NB4 (cell line): Measurements from ENCODE around the gene KRT222.

Source experiments
- DNase-seq: peaks from one replicate; pipeline ENCODE4 v3.0.0; 2010; ENCODE audit warnings: low read depth
- H3K4me3 ChIP-seq: one replicate; pipeline ENCODE4 v1.5.1; 2011; ENCODE audit warnings: mild to moderate bottlenecking, low read depth, low read length, moderate library complexity
- CTCF ChIP-seq: IDR thresholded peaks from one replicate; pipeline ENCODE4 v1.5.1; 2012; ENCODE audit warnings: low read depth, low read length
- MAX ChIP-seq: IDR thresholded peaks from 2 replicates; pipeline ENCODE4 v1.6.1; 2011; ENCODE audit warnings: low read depth, low read length
- MYC ChIP-seq: IDR thresholded peaks from 2 replicates; pipeline ENCODE4 v1.6.1; 2011; ENCODE audit warnings: low read depth, low read length
- POLR2A ChIP-seq: IDR thresholded peaks from 2 replicates; pipeline ENCODE4 v1.6.1; 2011; ENCODE audit warnings: mild to moderate bottlenecking; ENCODE audit not compliant: insufficient read length; ENCODE audit errors: extremely low read depth

Gene KRT222

GRCh38 chr17:40645943-40646342 is 19.0 kb downstream of the KRT222 start:
- TF ChIP-seq CTCF (no peak), POLR2A (no peak), MAX (no peak), MYC (no peak)
- peak overlapping the region; percentile 95 for H3K4me3 ChIP-seq

GRCh38 chr17:40645291-40645690 is 19.7 kb downstream of the KRT222 start:
- no peak for TF ChIP-seq MAX
- no peak for TF ChIP-seq POLR2A
- no peak for TF ChIP-seq CTCF
- TF ChIP-seq MYC, result no peak
- H3K4me3 ChIP-seq, result peak overlapping the region; percentile 12
- DNase-seq, result no peak

More at GRCh38 chr17:40645943-40646342, 19.0 kb downstream of the KRT222 start:
- no peak for DNase-seq

- DNase-seq, result no peak
- TF ChIP-seq MAX (no peak), MYC (no peak)
- no peak overlapping the region for H3K4me3 ChIP-seq
These were observed 27.0 kb downstream of the KRT222 start for GRCh38 chr17:40637931-40638330.

- no peak for DNase-seq
- TF ChIP-seq MYC (no peak), CTCF (no peak), MAX (no peak), POLR2A (no peak)
- no peak overlapping the region for H3K4me3 ChIP-seq
These were observed 31.1 kb downstream of the KRT222 start for GRCh38 chr17:40633871-40634270.

- TF ChIP-seq MAX, result no peak
- TF ChIP-seq POLR2A, result no peak
- TF ChIP-seq CTCF, result no peak
- TF ChIP-seq MYC, result no peak
- H3K4me3 ChIP-seq, result no peak overlapping the region
- no peak for DNase-seq
These were observed 32.8 kb downstream of the KRT222 start for GRCh38 chr17:40632216-40632615.

- no peak overlapping the region for H3K4me3 ChIP-seq
- no peak for DNase-seq
- no peak for TF ChIP-seq POLR2A
- TF ChIP-seq MAX, result no peak
- no peak for TF ChIP-seq MYC
- TF ChIP-seq CTCF, result no peak
These were observed 35.1 kb downstream of the KRT222 start for GRCh38 chr17:40629842-40630241.
